Measurements from ENCODE around the gene TMEM185B.
A peak's percentile ranks its signal among the peaks of the same experiment; 100 is the strongest.

The TMEM185B gene

DNA sequence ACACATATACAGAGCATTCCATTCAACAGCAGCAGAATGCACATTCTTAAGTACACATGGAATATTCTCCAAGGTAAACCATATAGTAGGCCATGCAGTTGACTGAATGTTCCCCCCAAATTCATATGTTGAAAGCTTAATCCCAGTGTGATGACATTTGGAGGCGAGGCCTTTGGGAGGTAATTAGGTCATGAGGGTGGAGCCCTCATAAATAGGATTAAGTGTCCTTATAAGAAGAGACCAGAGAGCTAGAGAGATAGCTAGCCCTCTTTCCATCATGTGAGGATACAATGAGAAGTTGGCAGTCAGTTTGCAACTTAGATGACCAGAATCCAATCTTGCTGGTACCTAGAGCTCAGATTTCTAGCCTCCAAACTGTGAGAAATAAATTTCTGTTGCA, 27.6 kb downstream of the TMEM185B start:
- TF ChIP-seq, protein P1, sequence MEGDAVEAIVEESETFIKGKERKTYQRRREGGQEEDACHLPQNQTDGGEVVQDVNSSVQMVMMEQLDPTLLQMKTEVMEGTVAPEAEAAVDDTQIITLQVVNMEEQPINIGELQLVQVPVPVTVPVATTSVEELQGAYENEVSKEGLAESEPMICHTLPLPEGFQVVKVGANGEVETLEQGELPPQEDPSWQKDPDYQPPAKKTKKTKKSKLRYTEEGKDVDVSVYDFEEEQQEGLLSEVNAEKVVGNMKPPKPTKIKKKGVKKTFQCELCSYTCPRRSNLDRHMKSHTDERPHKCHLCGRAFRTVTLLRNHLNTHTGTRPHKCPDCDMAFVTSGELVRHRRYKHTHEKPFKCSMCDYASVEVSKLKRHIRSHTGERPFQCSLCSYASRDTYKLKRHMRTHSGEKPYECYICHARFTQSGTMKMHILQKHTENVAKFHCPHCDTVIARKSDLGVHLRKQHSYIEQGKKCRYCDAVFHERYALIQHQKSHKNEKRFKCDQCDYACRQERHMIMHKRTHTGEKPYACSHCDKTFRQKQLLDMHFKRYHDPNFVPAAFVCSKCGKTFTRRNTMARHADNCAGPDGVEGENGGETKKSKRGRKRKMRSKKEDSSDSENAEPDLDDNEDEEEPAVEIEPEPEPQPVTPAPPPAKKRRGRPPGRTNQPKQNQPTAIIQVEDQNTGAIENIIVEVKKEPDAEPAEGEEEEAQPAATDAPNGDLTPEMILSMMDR (IDR thresholded peaks at IDR 0.05; ENCODE audit: extremely low read depth, insufficient read depth, missing control alignments), result no peak
- no peak for DNase-seq (ENCODE audit: low spot score)
- in situ Hi-C loops (cut with MboI; ENCODE audit: low pct_unique_long_range_greater_than_20kb, low sequenced_read_pairs, unreplicated experiment), result no loop called here

DNA sequence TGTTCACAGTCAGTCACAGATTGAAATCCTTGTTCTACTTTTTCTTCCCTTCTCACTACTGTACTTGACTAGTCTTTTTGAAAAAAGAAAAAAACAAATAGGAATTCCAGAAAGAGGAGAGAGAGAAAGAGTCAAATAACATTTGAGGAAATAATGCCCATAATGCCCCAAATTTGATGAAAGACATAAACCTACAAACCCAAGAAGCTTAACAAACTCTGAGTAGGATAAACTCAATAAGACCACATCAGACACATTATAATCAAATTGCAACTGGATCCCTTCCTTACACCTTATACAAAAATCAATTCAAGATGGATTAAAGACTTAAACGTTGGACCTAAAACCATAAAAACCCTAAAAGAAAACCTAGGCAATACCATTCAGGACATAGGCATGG, 30.9 kb downstream of the TMEM185B start:
- no peak for DNase-seq (ENCODE audit: low spot score)
- in situ Hi-C loops (cut with MboI; ENCODE audit: low pct_unique_long_range_greater_than_20kb, low sequenced_read_pairs, unreplicated experiment), result no loop called here
- TF ChIP-seq, protein P1 (IDR thresholded peaks at IDR 0.05; ENCODE audit: extremely low read depth, insufficient read depth, missing control alignments), result no peak

DNA sequence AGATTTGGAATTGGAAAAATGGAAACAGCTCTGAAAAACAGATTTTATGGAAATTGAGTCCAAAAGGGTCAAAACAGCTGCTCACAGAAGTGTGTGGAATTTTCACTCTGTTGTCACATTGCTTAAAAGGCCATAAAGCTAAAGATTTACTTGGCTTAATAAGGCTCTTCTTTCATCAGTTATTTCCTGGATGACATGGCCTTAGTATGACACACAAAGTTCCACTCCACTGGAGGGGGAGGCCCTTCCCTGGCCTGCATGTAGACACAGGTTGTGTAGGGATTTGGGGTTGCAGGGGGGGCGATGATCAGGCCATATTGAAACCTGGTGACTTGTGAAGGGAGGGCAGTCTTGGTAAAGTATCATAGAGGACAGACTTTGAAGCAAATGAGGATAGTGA, 34.0 kb downstream of the TMEM185B start:
- in situ Hi-C loops (cut with MboI; ENCODE audit: low pct_unique_long_range_greater_than_20kb, low sequenced_read_pairs, unreplicated experiment), result no loop called here

DNA sequence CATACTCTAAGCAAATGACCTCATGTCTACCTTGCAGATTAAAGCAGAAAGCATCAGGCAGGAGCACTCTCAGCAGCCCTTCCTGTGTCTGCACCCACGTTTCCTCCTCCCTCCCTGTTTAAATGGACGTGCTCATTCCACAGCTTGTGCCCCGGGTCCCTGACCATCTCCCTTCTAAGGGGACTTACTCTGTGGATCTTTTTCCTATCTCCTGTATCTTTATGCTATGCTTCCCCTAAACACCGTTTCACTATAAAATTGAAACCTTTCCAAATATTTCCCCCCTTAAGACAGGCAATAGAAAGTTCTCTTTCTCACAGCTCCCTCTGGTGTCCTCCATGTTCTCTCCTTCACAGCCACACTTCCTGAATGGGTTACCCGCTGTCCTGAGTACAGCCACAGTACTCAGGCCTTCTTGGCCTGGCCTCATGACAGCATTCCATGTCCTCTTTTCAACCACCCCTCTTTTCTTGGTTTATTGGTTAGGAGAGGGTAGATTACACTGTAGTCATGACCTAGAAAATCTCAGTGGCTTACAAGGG, 41.1 kb downstream of the TMEM185B start:
- in situ Hi-C loops (cut with MboI; ENCODE audit: low pct_unique_long_range_greater_than_20kb, low sequenced_read_pairs, unreplicated experiment), result no loop called here
- no peak for DNase-seq (ENCODE audit: low spot score)
- TF ChIP-seq, protein P1 (IDR thresholded peaks at IDR 0.05; ENCODE audit: extremely low read depth, insufficient read depth, missing control alignments), result peak; percentile 24

More for the DNA sequence above, 34.0 kb downstream of the TMEM185B start:
- DNase-seq (ENCODE audit: low spot score), result no peak
- TF ChIP-seq, protein P1 (IDR thresholded peaks at IDR 0.05; ENCODE audit: extremely low read depth, insufficient read depth, missing control alignments), result no peak

DNA sequence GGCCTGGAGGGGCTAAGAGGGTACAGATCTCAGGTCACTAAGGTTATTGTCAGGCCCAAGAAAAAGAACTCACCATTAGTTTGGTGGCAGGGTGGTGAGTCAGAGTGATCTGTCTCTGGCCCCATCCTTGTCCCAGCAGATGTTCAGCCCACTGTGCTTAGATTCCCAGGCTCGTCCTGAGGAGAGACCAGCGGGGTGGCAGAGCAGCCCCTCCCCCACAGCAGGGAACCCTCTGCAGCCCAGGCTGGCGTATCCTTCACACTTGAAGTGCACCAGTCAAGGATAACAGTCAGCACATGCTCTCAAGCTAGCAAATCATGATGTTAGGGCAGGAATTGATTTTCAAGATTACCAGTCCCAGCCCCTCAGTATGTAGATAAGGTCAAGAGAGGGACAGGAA, 43.1 kb downstream of the TMEM185B start:
- TF ChIP-seq, protein P1 (IDR thresholded peaks at IDR 0.05; ENCODE audit: extremely low read depth, insufficient read depth, missing control alignments), result no peak
- in situ Hi-C loops (cut with MboI; ENCODE audit: low pct_unique_long_range_greater_than_20kb, low sequenced_read_pairs, unreplicated experiment), result no loop called here
- no peak for DNase-seq (ENCODE audit: low spot score)

DNA sequence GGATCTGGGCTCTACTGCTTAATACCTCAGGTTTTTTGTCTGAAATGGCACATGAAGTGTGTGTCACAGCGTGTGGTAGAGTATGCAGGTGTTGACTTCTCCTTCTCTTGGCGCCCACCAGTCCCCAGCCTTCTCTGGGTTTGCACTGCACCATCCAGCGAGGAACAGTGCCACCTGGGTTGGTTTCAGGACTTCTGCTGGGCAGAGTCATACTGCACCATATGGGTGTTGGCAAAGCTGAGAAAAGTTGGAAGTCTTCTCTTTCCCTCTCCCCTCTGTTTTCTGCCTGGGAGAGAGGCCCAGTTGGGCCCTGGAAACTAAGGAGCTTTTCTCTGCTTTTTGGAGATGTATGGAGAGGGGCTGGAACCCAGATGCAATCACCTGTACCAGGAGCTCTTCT, 43.8 kb downstream of the TMEM185B start:
- in situ Hi-C loops (cut with MboI; ENCODE audit: low pct_unique_long_range_greater_than_20kb, low sequenced_read_pairs, unreplicated experiment), result loop anchor here (5.0 to 10.0 kb wide), 2 partner anchors 72 to 425 kb away; partner anchors contain the start of gene PTPN4
- TF ChIP-seq, protein P1 (IDR thresholded peaks at IDR 0.05; ENCODE audit: extremely low read depth, insufficient read depth, missing control alignments), result no peak
- DNase-seq (ENCODE audit: low spot score), result no peak
